Activated CD8-positive, alpha-beta memory T cell treated with anti-CD3 and anti-CD28 coated beads, Interleukin-2, amount 50 U/mL, for 4 hours (primary cell): ENCODE measurements around the gene CYP11A1.

Source experiments
- DNase-seq: peaks from one replicate; pipeline ENCODE4 v3.0.0-alpha.2; 2020

The CYP11A1 gene

GRCh38 chr15:74319138-74319460 is 48.3 kb downstream of the CYP11A1 start:
- DNase-seq, result no peak

GRCh38 chr15:74318376-74319137 is 48.9 kb downstream of the CYP11A1 start:
- no peak for DNase-seq

GRCh38 chr15:74317820-74318375 is 49.5 kb downstream of the CYP11A1 start:
- no peak for DNase-seq

- no peak for DNase-seq
These were observed 51.3 kb downstream of the CYP11A1 start for GRCh38 chr15:74316141-74316540.

GRCh38 chr15:74315626-74316025 is 51.8 kb downstream of the CYP11A1 start:
- no peak for DNase-seq

- peak; percentile 38 for DNase-seq
These were observed 52.5 kb downstream of the CYP11A1 start for GRCh38 chr15:74314795-74315438.

GRCh38 chr15:74313889-74314288 is 53.6 kb downstream of the CYP11A1 start:
- DNase-seq, result no peak

GRCh38 chr15:74312445-74313007 is 54.9 kb downstream of the CYP11A1 start:
- DNase-seq, result no peak

- DNase-seq, result no peak
These were observed 55.6 kb downstream of the CYP11A1 start for GRCh38 chr15:74311734-74312444.

- no peak for DNase-seq
These were observed 59.3 kb downstream of the CYP11A1 start for GRCh38 chr15:74307827-74308811.

GRCh38 chr15:74306781-74307217 is 60.6 kb downstream of the CYP11A1 start:
- DNase-seq, result no peak

- DNase-seq, result no peak
These were observed 61.8 kb downstream of the CYP11A1 start for GRCh38 chr15:74305687-74306086.

GRCh38 chr15:74304431-74304830 is 63.0 kb downstream of the CYP11A1 start:
- no peak for DNase-seq

GRCh38 chr15:74303741-74304309 is 63.6 kb downstream of the CYP11A1 start:
- no peak for DNase-seq

GRCh38 chr15:74302821-74303359 is 64.6 kb downstream of the CYP11A1 start:
- DNase-seq, result peak; percentile 36

GRCh38 chr15:74301583-74302361 is 65.7 kb downstream of the CYP11A1 start:
- no peak for DNase-seq

GRCh38 chr15:74300057-74300795 is 67.2 kb downstream of the CYP11A1 start:
- no peak for DNase-seq

- no peak for DNase-seq
These were observed 69.6 kb downstream of the CYP11A1 start for GRCh38 chr15:74297887-74298286.

- DNase-seq, result no peak
These were observed 71.6 kb downstream of the CYP11A1 start for GRCh38 chr15:74295800-74296199.

- DNase-seq, result no peak
These were observed 73.4 kb downstream of the CYP11A1 start for GRCh38 chr15:74294010-74294409.
